ENCODE measurements around the gene RAPGEF4.

DNA sequence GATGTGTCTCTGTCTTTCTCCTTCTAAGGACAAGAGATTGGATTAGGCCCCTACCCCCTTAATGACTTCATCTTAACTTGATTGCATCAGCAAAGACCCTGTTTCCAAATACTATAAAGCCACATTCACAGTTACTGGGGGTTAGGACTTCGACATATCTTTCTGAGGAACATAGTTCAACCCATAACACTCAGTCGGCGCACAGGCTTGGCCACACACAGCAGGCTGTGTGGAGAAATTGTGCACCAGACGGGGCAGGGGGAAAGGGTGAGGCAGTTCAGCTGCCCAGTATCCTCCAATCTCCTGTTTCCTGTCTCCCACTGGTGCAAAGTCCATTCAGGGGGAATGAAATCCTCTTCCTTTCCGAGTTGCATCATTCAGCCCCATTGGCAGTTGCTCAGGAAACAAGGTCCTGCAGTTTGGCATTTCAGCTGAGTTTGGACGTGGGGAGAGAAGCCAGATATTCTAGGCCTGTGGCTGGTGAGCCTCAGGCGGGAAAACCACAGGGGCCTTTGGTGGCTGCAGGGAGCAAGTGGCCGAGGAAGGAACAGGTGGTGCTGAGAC is 9.4 kb upstream of the RAPGEF4 start:
- TF ChIP-seq, protein P1, sequence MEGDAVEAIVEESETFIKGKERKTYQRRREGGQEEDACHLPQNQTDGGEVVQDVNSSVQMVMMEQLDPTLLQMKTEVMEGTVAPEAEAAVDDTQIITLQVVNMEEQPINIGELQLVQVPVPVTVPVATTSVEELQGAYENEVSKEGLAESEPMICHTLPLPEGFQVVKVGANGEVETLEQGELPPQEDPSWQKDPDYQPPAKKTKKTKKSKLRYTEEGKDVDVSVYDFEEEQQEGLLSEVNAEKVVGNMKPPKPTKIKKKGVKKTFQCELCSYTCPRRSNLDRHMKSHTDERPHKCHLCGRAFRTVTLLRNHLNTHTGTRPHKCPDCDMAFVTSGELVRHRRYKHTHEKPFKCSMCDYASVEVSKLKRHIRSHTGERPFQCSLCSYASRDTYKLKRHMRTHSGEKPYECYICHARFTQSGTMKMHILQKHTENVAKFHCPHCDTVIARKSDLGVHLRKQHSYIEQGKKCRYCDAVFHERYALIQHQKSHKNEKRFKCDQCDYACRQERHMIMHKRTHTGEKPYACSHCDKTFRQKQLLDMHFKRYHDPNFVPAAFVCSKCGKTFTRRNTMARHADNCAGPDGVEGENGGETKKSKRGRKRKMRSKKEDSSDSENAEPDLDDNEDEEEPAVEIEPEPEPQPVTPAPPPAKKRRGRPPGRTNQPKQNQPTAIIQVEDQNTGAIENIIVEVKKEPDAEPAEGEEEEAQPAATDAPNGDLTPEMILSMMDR (IDR thresholded peaks at IDR 0.05), result no peak
- TF ChIP-seq POLR2A (IDR thresholded peaks at IDR 0.05), result peak; percentile 62
